Ovary (tissue), 9 donors: ENCODE results near the gene ZFHX2. TPM values are rescaled to one million over a fixed set of nuclear protein-coding genes. Genes with fewer than 3 reads are reported as not detected.

ENCODE experiments used
- DNase-seq, 5 donors: peaks; one replicate each; pipeline ENCODE4 v3.0.0-alpha.2; 2019 to 2020
- H3K27ac ChIP-seq, 2 donors: fragments of 200-600 bp; one replicate each; pipeline versions ENCODE4 v1.5.1 to v1.8.0; 2019 to 2022
- H3K27me3 ChIP-seq: fragments of 200-600 bp; one replicate; pipeline ENCODE4 v1.8.0; 2022
- H3K36me3 ChIP-seq: fragments of 200-600 bp; sonication (generic); one replicate; pipeline ENCODE4 v1.5.1; 2019
- H3K4me1 ChIP-seq: one replicate; pipeline ENCODE4 v1.8.1; 2013; ENCODE audit warnings: mild to moderate bottlenecking, moderate library complexity; ENCODE audit not compliant: insufficient read depth
- H3K4me3 ChIP-seq: fragments of 200-600 bp; sonication (generic); one replicate; pipeline ENCODE4 v1.5.1; 2017
- H3K9me3 ChIP-seq, 2 donors: fragments of 200-600 bp in 1 of 2; sonication (generic) in 1 of 2; one replicate each; pipeline versions ENCODE4 v1.5.1 to v1.8.1; 2013 to 2019; ENCODE audit warnings: mild to moderate bottlenecking in 1 of 2, moderate library complexity in 1 of 2
- EP300 ChIP-seq: sonication (generic); formaldehyde crosslinking; IDR thresholded peaks from one replicate; pipeline ENCODE4 v1.6.1; 2017; ENCODE audit warnings: antibody characterized with exemption
- POLR2A ChIP-seq: fragments of 450-650 bp; IDR thresholded peaks from one replicate; pipeline ENCODE4 v1.6.1; 2017; ENCODE audit warnings: antibody characterized with exemption, mild to moderate bottlenecking, moderate library complexity
- WGBS, 3 donors: extraction: QIAGEN DNeasy Blood & Tissue Kit in 1 of 3; methylation state at CpG; one replicate each; pipeline versions ENCODE4 v1.1.5 to v1.1.7; 2013 to 2017; 5-methylcytosine and 5-hydroxymethylcytosine counted together
- intact Hi-C, 4 donors: fragments of 100-400 bp; cut with DNase I; formaldehyde crosslinking; loops; one replicate each; pipeline versions ENCODE4 v1.11.0 to v1.15.1; 2022 to 2023
- polyA plus RNA-seq, 2 donors: library from polyadenylated mRNA; stranded (reverse); fragments of 200-250 nt in 1 of 2; fragments of 350-450 nt in 1 of 2; fragmentation: Illumina TruSeq in 1 of 2; extraction: RNeasy Lipid Tissue Mini Kit (QIAGEN cat#74804) in 1 of 2; gene quantifications; one replicate each; pipeline ENCODE4 v1.2.3, GENCODE V29; 2013 to 2014
- total RNA-seq, 7 donors: library from RNA; depleted of rRNA in 2 of 7; stranded (reverse); fragments of >200 nt in 2 of 7; fragmentation: NEBNext Ultra II Directional in 3 of 7; extraction: Animal tissue kit (Norgen Biotek cat#: 25700) in 3 of 7; gene quantifications; one replicate each; pipeline versions ENCODE4 v1.1.0 to v1.2.4, GENCODE V29; 2016 to 2023
- TF ChIP-seq, protein P1 (sequence below), 3 donors: fragments of 450-650 bp in 2 of 3; fragments of 200-600 bp in 1 of 3; IDR thresholded peaks; one replicate each; pipeline versions ENCODE4 v1.5.1 to v1.8.0; 2016 to 2022; ENCODE audit warnings: antibody characterized with exemption in 3 of 3, mild to moderate bottlenecking in 1 of 3
- donor health status: DM: no; HTN: no; CAD: no; lungs with moderate emphysema.
- donor health status: DM: no; HTN: no; CAD: no.
- donor health status: Bipolar disorder and iron deficiency.
- donor health status: DM: yes; HTN: yes; CAD: no.
- donor health status: DM: no; HTN: no; CAD: no.
- donor health status: DM: yes; HTN: yes; CAD: no.

Gene ZFHX2
- total and polyA plus RNA-seq, 9 donors: 0.34 to 2.3 (median 1.1) TPM

DNA sequence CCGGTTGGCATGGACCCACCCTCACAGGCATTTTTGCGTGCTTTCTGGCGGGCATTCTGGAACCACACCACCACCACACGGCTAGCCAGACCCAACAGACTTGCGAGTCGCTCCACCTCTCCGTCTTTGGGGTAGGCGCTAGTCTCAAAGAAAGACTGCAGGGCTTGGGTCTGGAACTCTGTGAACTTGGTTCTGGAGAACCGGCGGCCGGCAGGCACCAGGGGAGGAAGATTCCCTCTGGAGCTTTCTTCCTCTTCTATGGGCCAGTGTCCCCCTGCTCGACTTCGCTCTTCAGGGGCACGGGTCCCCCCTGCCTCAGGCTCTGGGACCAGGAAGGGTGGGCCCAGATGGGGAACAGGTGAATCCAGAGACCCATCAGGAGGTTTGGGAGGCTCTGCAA is 26.6 kb downstream of the ZFHX2 start:
- no peak for DNase-seq
- Histone ChIP-seq H3K36me3 (no peaks in the 10 kb centered on the region), H3K4me1 (no peaks in the 10 kb centered on the region), H3K9me3 (no peaks in the 10 kb centered on the region), H3K27me3 (no peaks in the 10 kb centered on the region), H3K27ac (no peak overlapping the region), H3K4me3 (no peak overlapping the region)
- intact Hi-C loops: no loop called here
- TF ChIP-seq, protein P1, sequence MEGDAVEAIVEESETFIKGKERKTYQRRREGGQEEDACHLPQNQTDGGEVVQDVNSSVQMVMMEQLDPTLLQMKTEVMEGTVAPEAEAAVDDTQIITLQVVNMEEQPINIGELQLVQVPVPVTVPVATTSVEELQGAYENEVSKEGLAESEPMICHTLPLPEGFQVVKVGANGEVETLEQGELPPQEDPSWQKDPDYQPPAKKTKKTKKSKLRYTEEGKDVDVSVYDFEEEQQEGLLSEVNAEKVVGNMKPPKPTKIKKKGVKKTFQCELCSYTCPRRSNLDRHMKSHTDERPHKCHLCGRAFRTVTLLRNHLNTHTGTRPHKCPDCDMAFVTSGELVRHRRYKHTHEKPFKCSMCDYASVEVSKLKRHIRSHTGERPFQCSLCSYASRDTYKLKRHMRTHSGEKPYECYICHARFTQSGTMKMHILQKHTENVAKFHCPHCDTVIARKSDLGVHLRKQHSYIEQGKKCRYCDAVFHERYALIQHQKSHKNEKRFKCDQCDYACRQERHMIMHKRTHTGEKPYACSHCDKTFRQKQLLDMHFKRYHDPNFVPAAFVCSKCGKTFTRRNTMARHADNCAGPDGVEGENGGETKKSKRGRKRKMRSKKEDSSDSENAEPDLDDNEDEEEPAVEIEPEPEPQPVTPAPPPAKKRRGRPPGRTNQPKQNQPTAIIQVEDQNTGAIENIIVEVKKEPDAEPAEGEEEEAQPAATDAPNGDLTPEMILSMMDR (IDR thresholded peaks at IDR 0.05): no peak
- no peak for TF ChIP-seq EP300
- no peak for TF ChIP-seq POLR2A
- 90 to 93% (median 92%) methylated on average over 14 of the region's 14 CpGs for WGBS, 3 donors

DNA sequence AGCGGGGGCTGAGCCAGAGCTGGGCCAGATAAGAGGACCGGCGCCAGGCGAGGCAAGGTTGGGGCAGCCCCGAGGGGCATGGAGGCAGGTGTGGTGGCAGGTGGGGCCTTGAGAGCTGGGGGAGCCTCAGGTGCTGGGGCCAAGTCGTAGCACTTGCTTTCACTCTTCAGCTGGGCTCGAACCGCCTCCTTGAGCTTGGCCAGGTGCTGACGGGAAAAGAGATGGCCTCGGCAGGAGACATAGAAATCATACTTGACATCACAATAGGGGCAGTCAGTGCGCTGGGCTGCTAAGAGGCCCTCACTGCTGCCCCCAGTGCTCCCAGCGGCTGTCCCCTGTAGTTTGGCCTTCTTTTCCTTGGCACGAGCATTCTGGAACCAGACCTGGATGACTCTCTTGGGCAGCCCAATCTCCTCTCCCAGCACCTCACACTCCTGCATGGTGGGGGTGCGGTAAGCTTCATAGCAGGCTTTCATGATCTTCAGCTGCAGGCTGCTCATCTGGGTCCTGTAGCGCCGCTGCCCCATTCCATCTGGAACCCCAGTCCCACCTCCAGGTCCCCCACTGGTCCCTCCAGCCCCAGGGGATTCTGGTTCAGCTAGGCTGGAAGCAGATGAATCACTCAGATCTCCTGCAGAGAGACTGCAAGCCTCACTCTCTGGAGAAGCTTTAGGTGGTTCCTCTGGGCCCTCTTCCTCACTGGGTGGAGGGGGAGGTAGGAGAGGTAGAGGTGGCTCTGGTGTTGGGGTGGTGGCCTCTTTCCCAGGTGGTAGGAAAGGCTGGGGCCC is 28.1 kb downstream of the ZFHX2 start:
- H3K27ac ChIP-seq: no peak overlapping the region
- no peak for DNase-seq
- H3K36me3 ChIP-seq: no peaks in the 10 kb centered on the region
- no peaks in the 10 kb centered on the region for H3K9me3 ChIP-seq
- WGBS, 3 donors: 87 to 94% (median 92%) methylated on average over 16 of the region's 16 CpGs
- H3K27me3 ChIP-seq: no peaks in the 10 kb centered on the region
- H3K4me1 ChIP-seq: no peaks in the 10 kb centered on the region
- TF ChIP-seq POLR2A (no peak), EP300 (no peak)
- TF ChIP-seq, protein P1 (IDR thresholded peaks at IDR 0.05): no peak
- no peak overlapping the region for H3K4me3 ChIP-seq
- intact Hi-C loops: no loop called here

DNA sequence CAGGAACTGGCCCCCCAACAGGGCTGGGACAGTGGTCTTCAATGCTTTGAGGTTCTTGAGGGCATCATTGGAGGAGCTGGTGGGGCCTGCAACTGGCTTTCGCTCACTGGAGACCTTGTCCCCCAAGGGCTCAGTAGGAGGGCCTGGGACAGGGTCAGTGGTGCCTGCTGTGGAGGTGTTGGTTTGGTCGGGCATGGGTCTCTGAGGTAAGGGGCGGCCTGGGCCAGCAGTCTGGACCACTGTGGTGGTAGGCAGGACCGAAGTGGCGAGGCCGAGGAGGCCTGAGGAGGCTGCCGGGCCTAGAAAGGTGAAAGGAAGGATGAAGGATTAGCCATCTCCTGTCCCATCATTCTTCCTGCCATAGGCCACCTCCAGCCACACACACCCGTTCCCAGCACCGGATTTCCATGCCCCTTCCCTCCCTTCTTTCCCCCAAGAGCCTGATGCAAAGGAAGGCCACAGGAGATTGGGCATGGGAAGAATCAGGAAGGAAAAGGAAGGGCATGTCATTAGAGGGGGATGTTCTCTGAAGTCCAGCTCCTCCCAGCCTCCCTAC is 28.8 kb downstream of the ZFHX2 start:
- Histone ChIP-seq H3K36me3 (no peaks in the 10 kb centered on the region), H3K4me1 (no peaks in the 10 kb centered on the region), H3K4me3 (no peak overlapping the region), H3K9me3 (no peaks in the 10 kb centered on the region), H3K27me3 (no peaks in the 10 kb centered on the region), H3K27ac (no peak overlapping the region)
- TF ChIP-seq EP300: no peak
- no peak for TF ChIP-seq POLR2A
- TF ChIP-seq, protein P1 (IDR thresholded peaks at IDR 0.05): no peak
- 92 to 94% (median 93%) methylated on average over 9 of the region's 9 CpGs for WGBS, 3 donors
- DNase-seq: no peak
- intact Hi-C loops: no loop called here

DNA sequence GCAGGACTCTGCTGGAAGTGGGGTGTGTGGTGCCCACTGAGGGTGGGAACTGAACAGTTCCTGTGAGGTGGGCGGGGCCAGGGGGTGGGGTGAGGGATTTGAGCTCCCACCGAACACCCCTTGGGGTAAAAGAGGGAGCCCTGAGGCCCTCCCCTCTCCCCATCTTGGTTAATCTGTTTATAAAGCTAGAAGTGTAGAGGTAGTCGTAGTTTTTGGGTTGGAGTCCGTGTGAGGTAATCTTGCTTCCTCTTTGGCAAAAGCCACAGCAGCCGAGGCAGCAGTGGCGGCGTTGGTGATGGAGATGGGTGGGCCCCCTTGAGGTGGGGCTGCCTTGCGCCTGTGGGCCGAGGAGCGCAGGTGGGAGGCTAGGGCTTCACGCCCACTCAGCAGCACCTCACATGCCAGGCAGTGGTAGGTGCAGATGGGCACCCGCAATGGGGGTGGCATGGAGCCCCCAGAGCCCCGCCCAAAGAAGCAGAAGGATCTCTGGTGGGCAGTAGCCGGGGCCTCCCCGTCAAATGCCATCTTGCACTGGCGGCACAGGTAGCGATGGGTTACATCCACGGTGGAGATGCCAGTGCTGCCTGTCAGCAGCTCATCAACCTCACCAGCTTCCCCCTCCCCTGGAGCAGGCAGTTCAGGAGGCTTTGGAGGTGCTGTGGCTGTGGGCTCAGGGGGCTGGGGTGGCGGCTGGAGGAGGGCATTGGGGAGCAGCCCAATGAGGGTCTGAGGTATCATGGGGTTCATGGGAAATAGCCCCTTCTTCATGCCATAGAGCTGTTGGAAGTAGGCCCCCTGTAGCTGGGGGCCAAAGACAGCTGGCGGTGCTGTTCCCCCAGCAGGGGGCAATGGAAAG is 29.6 kb downstream of the ZFHX2 start:
- no peaks in the 10 kb centered on the region for H3K4me1 ChIP-seq
- no peaks in the 10 kb centered on the region for H3K9me3 ChIP-seq
- intact Hi-C loops: no loop called here
- H3K36me3 ChIP-seq: no peaks in the 10 kb centered on the region
- H3K27me3 ChIP-seq: no peaks in the 10 kb centered on the region
- no peak for DNase-seq
- WGBS, 3 donors: 87 to 90% (median 88%) methylated on average over 18 to 20 of the region's 20 CpGs
- no peak overlapping the region for H3K27ac ChIP-seq
- H3K4me3 ChIP-seq: no peak overlapping the region
- TF ChIP-seq, protein P1 (IDR thresholded peaks at IDR 0.05): no peak
- TF ChIP-seq EP300 (no peak), POLR2A (no peak)
